GM19351 (cell line): Measurements from ENCODE around the gene XPO4.

Source experiments
- ATAC-seq: cut with Tn5 transposase; IDR thresholded peaks from one replicate; pipeline ENCODE4 v1.9.1; 2021; ENCODE audit warnings: mild to moderate bottlenecking, moderate library complexity; ENCODE audit not compliant: unreplicated experiment

The XPO4 gene

GRCh38 chr13:20831254-20831653, 71.3 kb downstream of the XPO4 start:
- ATAC-seq, result no peak

DNA sequence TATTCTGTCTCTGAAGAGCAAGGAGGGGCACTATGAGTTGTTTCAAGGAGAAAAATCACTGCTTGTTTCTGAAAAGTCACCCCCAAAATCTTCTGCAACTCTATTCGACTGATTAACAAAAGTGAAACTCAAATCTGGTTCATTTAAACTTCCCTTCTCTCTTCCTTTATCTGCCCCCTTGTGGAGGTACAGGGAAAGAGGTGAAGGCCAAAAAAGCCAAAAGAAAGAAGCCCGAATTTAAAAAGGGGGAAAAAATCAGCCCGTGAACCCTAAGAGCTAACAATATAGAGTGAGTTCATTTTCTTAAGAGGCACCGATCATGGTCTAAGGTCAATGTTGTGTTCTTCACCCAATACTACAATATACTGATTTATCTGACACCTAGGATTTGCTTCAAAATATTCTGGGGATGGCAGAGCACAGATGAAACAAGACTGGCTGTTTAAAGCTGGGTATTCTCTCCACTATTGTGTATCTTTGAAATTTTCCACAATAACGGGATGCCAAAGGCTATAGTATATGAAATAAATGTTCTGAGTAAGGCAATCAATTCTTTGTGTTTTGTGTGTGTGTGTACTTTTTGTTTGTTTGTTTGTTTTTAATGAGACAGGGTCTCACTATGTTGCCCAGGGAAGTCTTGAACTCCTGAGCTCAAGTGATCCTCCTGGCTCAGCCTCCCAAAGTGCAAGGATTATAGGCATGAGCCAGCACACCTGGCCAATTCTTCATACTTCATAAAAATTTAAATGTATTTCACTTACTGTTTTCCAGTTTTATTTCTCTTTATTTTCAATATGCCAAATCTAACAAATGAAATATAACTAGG, 73.8 kb downstream of the XPO4 start:
- no peak for ATAC-seq

DNA sequence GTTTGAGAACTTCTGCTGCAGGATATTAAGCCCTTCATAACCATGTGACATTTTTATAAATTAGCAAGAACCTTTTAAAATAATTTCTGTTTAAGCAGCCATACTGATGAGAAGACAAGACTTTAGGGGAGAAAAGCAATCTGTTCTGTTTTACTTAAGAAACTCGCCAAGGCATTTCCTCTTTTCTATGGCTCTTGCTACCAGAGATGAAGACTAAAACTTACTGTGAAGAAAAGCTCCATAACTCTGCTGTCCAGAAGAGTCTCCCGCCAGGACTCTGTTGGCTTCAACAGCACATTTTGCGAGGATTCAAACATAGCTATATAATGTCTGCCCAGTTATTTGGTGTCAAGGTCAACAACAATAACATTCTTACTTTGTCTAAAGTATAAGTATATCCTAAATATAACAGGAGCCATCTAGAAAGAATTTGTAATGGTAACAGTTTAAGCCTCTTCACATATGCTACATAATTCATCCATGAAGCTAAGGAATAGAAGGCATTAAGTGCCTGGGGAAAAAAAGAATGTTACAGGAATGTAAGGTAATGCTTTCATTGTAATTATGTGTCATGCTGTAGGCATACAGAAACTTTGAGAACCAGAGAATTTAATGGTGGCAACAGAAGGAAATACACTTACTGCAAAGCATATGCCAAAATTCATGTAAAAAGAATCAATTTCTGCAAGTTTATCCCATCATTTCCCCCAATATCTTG, 75.5 kb downstream of the XPO4 start:
- no peak for ATAC-seq

- no peak for ATAC-seq
These were observed 76.2 kb downstream of the XPO4 start for GRCh38 chr13:20826301-20826700.

DNA sequence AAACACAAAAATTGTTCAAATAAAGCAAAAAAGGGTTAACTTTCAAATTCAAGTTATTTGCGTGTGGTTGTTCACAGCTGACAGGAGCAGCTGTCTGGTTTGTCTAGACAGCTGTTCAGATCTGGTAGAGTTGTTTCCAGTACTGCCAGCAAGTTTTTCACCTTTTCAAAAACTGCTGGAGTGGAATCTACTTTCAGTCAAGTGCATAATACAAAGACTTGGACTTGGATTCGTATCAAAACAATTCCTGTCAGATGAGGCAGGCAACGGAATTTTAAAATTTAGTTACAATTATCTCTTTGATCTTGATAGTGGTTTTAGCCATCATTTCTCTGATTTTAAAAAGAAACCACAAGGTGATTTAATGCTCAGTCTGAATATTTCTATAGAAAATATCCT, 77.1 kb downstream of the XPO4 start:
- ATAC-seq, result no peak

DNA sequence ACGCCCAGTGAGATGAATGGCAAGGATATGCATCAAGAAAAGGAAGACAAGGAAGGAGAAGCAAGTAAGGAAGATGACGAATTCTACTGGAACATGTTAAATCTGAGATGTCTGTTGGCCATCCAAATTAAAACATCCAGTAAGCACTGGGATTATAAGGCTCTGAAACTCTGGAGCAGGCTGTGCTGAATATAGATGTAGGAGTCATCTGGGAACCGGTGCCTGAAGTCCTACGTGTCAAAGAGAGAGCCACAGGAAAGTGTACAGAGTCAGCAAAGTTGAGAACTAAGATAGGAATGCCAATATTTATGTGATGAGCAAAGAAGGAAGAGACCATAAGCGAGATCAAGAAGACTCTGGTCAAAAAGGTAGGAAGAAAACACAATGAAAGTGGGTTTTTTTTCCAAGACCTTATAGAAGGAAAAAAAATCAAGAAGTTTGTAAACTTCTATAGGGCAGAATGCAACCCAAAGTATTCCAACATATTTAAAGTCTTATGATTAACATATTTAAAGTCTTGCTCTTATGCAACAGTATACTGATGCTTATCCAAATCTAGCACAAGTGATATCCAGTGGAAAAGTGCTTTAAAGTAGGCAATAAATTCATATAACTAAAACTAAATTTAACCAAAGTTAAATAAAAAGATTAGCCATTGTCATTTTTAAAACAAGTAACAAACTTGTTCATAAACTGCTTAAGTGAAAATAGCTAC, 77.6 kb downstream of the XPO4 start:
- ATAC-seq, result no peak

- no peak for ATAC-seq
These were observed 79.5 kb downstream of the XPO4 start for GRCh38 chr13:20823071-20823470.

DNA sequence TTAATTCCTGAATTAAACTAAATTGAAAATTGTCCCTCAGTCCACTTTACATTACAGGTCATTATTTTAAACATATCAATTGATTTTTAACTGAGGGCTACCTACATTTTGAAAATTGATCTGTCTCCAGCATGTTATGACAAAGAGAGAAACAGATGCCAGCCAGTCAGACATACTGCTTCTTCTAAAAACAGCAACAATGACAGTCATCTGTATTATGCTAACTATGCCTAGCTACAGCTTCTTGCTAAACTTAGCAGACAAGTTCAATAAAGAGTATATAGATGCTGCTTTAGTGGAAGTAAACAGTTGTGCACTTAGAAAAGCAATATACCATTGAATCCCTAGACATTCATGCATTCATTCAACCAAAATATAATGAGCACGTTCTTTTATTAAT, 80.1 kb downstream of the XPO4 start:
- ATAC-seq, result no peak

- no peak for ATAC-seq
These were observed 82.8 kb downstream of the XPO4 start for GRCh38 chr13:20819715-20820114.

- ATAC-seq, result no peak
These were observed 87.1 kb downstream of the XPO4 start for GRCh38 chr13:20815464-20815863.

GRCh38 chr13:20814224-20814910, 88.2 kb downstream of the XPO4 start:
- no peak for ATAC-seq

DNA sequence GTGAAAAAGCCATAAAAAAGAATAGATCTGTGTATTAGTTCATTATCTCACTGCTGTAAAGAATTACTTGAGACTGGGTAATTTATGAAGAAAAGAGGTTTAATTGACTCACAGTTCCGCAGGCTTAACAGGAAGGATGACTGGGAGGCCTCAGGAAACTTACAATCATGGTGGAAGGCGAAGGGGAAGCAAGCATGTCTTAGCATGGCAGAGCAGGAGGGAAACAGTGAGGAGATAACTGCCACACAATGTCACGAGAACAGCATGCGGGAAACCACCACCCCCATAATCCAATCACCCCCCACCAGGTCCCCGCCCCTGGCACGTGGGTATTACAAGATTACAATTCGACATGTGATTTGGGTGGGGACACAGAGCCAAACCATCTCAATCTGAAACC, 89.7 kb downstream of the XPO4 start:
- no peak for ATAC-seq

- ATAC-seq, result no peak
These were observed 91.7 kb downstream of the XPO4 start for GRCh38 chr13:20810808-20811207.

DNA sequence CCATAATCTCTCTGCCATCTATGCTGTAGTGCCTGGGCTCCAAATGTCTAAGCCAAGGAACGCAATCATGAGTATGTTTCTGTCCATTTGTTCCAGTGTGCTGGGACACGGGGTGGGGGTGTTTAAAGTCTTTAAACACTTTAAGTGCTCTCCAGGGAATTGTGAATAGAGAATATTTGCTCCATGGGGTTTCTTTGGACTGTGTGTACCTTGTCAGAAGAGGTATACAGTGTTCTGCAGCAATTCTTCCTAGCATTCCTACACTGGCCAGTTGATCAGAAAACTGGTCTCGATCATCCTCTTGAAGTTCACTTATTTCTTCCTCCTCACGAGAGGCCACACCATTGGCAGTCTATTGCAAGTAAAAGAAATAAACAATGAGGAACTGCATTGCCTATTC, 93.7 kb downstream of the XPO4 start:
- no peak for ATAC-seq

- no peak for ATAC-seq
These were observed 99.2 kb downstream of the XPO4 start for GRCh38 chr13:20803180-20803965.

- ATAC-seq, result no peak
These were observed 100.8 kb downstream of the XPO4 start for GRCh38 chr13:20801707-20802106.

DNA sequence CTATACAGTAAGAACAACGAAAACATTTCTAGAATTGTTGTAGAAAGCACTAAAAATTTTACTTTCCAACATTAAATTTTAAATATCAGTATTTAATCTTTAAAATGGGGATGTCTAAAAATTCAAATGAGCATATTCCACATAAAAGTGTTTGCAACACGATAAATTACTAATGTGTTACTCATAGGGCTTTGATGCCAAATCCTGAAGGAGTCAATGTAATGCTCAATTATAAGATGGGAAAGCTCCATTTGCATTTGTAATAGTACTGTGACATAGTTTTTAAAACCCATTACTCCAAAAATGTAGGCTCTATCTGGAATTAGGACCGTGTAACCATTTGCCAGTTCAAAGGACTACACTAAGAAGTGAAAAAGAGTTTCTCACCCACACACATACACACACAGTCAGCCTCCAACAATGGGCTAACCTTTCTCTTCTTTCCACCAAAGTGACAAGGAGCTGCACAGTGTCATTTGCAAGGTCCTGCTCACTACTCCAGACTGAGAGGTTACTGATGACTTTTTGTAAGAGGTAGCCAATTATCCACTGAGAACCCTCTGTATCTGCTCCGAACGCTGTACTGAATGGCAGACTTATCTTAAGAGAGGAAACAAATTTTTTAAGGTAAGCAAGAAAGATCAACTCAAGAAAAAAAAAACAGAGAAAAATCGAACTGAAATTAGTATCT, 102.7 kb downstream of the XPO4 start:
- no peak for ATAC-seq

GRCh38 chr13:20798027-20798426, 104.5 kb downstream of the XPO4 start:
- peak; percentile 61 for ATAC-seq

DNA sequence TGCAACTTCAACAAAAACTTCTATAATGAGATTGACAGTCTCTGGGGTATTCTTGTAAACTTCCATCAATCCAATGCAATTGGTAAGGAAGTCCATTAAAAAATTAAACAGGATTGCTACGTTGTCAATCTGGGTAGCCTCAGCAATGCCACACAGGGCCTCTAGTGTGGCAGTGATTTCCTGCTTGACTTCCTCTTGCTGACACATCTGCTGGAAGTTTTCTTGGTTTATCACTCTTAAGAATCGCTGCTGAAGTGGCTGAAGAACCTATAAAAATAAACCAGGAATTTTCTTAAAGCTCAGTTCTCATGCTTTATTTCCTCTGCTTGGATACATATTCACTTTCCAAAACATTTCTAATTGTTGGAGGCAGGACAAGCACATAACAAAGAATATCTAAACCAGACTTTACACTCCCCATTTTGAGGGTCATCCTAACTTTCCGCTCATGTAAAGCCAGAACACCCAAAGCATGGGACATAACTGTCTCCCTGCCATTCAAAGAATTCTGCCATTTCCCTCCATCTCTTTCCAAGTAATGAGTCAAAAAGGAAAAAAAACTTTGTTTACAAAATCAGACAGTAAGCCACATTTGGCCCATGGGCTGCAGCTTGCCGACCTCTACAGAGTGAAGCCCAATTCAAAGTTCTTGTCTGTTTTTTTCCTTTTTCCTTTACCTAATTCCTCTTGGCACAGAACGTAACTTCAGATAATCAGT, 105.6 kb downstream of the XPO4 start:
- no peak for ATAC-seq
